ENCODE data around the gene CCAR1.

The CCAR1 gene

GRCh38 chr10:68727146-68727545 is 6.1 kb downstream of the CCAR1 start:
- Histone ChIP-seq H3K79me2 (ENCODE audit: control insufficient read depth, low read length) (peaks cover 86% of the 10 kb centered on the region), H3K36me3 (ENCODE audit: control insufficient read depth, low read length) (peaks cover 80% of the 10 kb centered on the region), H3F3A (ENCODE audit: control insufficient read depth, insufficient read depth) (no peaks in the 10 kb centered on the region), H3K27ac (ENCODE audit: low read depth, low read length) (no peak overlapping the region), H3K27me3 (ENCODE audit: control insufficient read depth, low read length) (no peaks in the 10 kb centered on the region), H3K4me3 (ENCODE audit: low read length) (no peak overlapping the region), H4K20me1 (ENCODE audit: control insufficient read depth, insufficient read depth, low read depth, low read length) (no peaks in the 10 kb centered on the region; the same call in 1 of the 2 replicates), H3K9me3 (ENCODE audit: control insufficient read depth, insufficient read depth, low read length) (no peaks in the 10 kb centered on the region), H3K9me2 (replicated peaks; ENCODE audit: control insufficient read depth, low read length) (no peaks in the 10 kb centered on the region), H3K4me1 (ENCODE audit: control insufficient read depth, low read length) (peaks cover 7% of the 10 kb centered on the region), H3K4me2 (ENCODE audit: low read length) (no peak overlapping the region)
- no peak for TF ChIP-seq EZH2phosphoT487 (IDR thresholded peaks at IDR 0.05; ENCODE audit: borderline replicate concordance, low read length)
- TF ChIP-seq, protein P1, sequence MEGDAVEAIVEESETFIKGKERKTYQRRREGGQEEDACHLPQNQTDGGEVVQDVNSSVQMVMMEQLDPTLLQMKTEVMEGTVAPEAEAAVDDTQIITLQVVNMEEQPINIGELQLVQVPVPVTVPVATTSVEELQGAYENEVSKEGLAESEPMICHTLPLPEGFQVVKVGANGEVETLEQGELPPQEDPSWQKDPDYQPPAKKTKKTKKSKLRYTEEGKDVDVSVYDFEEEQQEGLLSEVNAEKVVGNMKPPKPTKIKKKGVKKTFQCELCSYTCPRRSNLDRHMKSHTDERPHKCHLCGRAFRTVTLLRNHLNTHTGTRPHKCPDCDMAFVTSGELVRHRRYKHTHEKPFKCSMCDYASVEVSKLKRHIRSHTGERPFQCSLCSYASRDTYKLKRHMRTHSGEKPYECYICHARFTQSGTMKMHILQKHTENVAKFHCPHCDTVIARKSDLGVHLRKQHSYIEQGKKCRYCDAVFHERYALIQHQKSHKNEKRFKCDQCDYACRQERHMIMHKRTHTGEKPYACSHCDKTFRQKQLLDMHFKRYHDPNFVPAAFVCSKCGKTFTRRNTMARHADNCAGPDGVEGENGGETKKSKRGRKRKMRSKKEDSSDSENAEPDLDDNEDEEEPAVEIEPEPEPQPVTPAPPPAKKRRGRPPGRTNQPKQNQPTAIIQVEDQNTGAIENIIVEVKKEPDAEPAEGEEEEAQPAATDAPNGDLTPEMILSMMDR (IDR thresholded peaks at IDR 0.05; ENCODE audit: low read depth, low read length, poor library complexity, severe bottlenecking) = no peak

DNA sequence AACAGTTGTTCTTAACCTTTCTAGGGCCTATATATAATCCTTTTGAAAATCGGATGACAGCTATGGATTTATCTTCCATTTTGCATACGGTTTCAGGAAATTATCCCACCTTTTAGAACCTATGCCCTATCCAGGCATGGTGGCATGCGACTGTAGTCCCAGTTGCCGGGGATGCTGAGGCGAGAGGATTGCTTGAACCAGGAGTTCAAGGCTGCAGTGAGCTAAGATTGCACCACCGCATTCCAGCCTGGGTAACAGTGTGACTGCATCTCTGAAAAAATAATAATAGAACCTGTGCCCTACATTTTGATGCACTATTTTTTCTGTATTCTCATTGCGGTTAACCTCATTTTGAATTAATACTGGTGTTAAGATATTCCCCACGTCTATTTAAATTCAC is 11.6 kb downstream of the CCAR1 start:
- H4K20me1 ChIP-seq (ENCODE audit: control insufficient read depth, insufficient read depth, low read depth, low read length) = peaks cover 4% of the 10 kb centered on the region
- H3K36me3 ChIP-seq (ENCODE audit: control insufficient read depth, low read length) = peaks cover 82% of the 10 kb centered on the region
- H3K4me1 ChIP-seq (ENCODE audit: control insufficient read depth, low read length) = no peaks in the 10 kb centered on the region
- H3F3A ChIP-seq (ENCODE audit: control insufficient read depth, insufficient read depth) = 0 out of 2 replicates have a peak, but pooled peaks cover 3% of the 10 kb centered on the region
- H3K27ac ChIP-seq (ENCODE audit: low read depth, low read length) = no peak overlapping the region
- no peak overlapping the region for H3K4me3 ChIP-seq (ENCODE audit: low read length)
- TF ChIP-seq, protein P1 (IDR thresholded peaks at IDR 0.05; ENCODE audit: low read depth, low read length, poor library complexity, severe bottlenecking) = no peak
- TF ChIP-seq EZH2phosphoT487 (IDR thresholded peaks at IDR 0.05; ENCODE audit: borderline replicate concordance, low read length) = no peak
- H3K4me2 ChIP-seq (ENCODE audit: low read length) = no peak overlapping the region
- H3K9me3 ChIP-seq (ENCODE audit: control insufficient read depth, insufficient read depth, low read length) = no peaks in the 10 kb centered on the region
- peaks cover 70% of the 10 kb centered on the region for H3K79me2 ChIP-seq (ENCODE audit: control insufficient read depth, low read length)
- H3K27me3 ChIP-seq (ENCODE audit: control insufficient read depth, low read length) = no peaks in the 10 kb centered on the region
- no peaks in the 10 kb centered on the region for H3K9me2 ChIP-seq (replicated peaks; ENCODE audit: control insufficient read depth, low read length)

DNA sequence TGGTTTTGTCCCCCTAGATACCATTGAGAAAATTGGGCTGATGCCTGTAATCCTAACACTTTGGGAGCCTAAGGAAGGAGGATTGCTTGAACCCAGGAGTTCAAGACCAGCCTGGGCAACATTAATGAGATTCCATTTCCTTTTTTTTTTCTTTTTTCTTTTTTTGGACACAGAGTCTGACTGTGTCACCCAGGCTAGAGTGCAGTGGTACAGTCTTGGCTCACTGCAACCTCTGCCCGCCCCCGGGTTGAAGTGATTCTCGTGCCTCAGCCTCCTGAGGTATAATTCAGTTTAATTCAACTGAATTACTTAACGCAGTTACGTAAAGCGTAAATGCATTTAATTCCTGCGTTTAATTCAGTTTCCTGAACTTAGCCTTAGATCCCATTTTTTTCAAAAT is 13.3 kb downstream of the CCAR1 start:
- H3F3A ChIP-seq (ENCODE audit: control insufficient read depth, insufficient read depth) = 0 out of 2 replicates have a peak, but pooled peaks cover 3% of the 10 kb centered on the region
- no peaks in the 10 kb centered on the region for H3K4me1 ChIP-seq (ENCODE audit: control insufficient read depth, low read length)
- H3K9me2 ChIP-seq (replicated peaks; ENCODE audit: control insufficient read depth, low read length) = no peaks in the 10 kb centered on the region
- no peaks in the 10 kb centered on the region for H3K9me3 ChIP-seq (ENCODE audit: control insufficient read depth, insufficient read depth, low read length)
- H3K4me3 ChIP-seq (ENCODE audit: low read length) = no peak overlapping the region
- no peaks in the 10 kb centered on the region for H3K27me3 ChIP-seq (ENCODE audit: control insufficient read depth, low read length)
- peaks cover 83% of the 10 kb centered on the region for H3K36me3 ChIP-seq (ENCODE audit: control insufficient read depth, low read length)
- no peak overlapping the region for H3K4me2 ChIP-seq (ENCODE audit: low read length)
- peaks cover 56% of the 10 kb centered on the region for H3K79me2 ChIP-seq (ENCODE audit: control insufficient read depth, low read length)
- H4K20me1 ChIP-seq (ENCODE audit: control insufficient read depth, insufficient read depth, low read depth, low read length) = peaks cover 4% of the 10 kb centered on the region; the same call in 1 of the 2 replicates
- H3K27ac ChIP-seq (ENCODE audit: low read depth, low read length) = no peak overlapping the region
- TF ChIP-seq, protein P1 (IDR thresholded peaks at IDR 0.05; ENCODE audit: low read depth, low read length, poor library complexity, severe bottlenecking) = no peak
- no peak for TF ChIP-seq EZH2phosphoT487 (IDR thresholded peaks at IDR 0.05; ENCODE audit: borderline replicate concordance, low read length)
